HFFc6 (cell line): ENCODE results near the gene MYO18B. TPM values are rescaled to one million over a fixed set of nuclear protein-coding genes. Genes with fewer than 3 reads are reported as not detected.

ENCODE experiments used
- DNase-seq: peaks from one replicate; pipeline ENCODE4 v3.0.0-alpha.2; 2018
- H3K27ac Mint-ChIP-seq: 2 replicates; pipeline ENCODE4 v1.8.0; 2020; ENCODE audit warnings: mild to moderate bottlenecking, mixed read lengths
- H3K27me3 Mint-ChIP-seq: 2 replicates; pipeline ENCODE4 v1.8.0; 2021; ENCODE audit warnings: mild to moderate bottlenecking, moderate library complexity, mixed read lengths; ENCODE audit not compliant: insufficient read depth
- H3K36me3 Mint-ChIP-seq: 2 replicates; pipeline ENCODE4 v1.8.0; 2021; ENCODE audit warnings: low read depth, mixed read lengths
- H3K4me1 Mint-ChIP-seq: 2 replicates; pipeline ENCODE4 v1.8.0; 2020; ENCODE audit warnings: low read depth, mixed read lengths
- H3K4me3 Mint-ChIP-seq: 2 replicates; pipeline ENCODE4 v1.8.0; 2020; ENCODE audit warnings: mild to moderate bottlenecking, moderate library complexity, mixed read lengths
- H3K9me3 Mint-ChIP-seq: 2 replicates; pipeline ENCODE4 v1.8.0; 2020; ENCODE audit warnings: mild to moderate bottlenecking, mixed read lengths
- total RNA-seq, 6 experiments: library from RNA; stranded (reverse); fragmentation: NEBNext Ultra II Directional; extraction: Animal tissue kit (Norgen Biotek cat#: 25700); gene quantifications; 2 replicates in 1 of 6; 3 replicates in 5 of 6; pipeline ENCODE4 v1.2.3, GENCODE V29; 2021
- TF ChIP-seq, protein P1 (sequence below): fragments of 200-600 bp; sonication (generic); IDR thresholded peaks from 2 replicates; pipeline ENCODE4 v1.5.0; 2021; ENCODE audit warnings: antibody characterized with exemption, mild to moderate bottlenecking

MYO18B gene
- total RNA-seq, 6 experiments from 2014 or later: 0.02 TPM; not detected in 5

GRCh38 chr22:25739659-25740344 is 2.2 kb upstream of the MYO18B start:
- Mint-ChIP-seq H3K36me3 (no peaks in the 10 kb centered on the region; the same call in 1 of the 2 replicates), H3K27me3 (no peaks in the 10 kb centered on the region), H3K9me3 (peaks cover 48% of the 10 kb centered on the region), H3K4me1 (no peaks in the 10 kb centered on the region), H3K27ac (no peak overlapping the region), H3K4me3 (no peak overlapping the region)
- TF ChIP-seq, protein P1, sequence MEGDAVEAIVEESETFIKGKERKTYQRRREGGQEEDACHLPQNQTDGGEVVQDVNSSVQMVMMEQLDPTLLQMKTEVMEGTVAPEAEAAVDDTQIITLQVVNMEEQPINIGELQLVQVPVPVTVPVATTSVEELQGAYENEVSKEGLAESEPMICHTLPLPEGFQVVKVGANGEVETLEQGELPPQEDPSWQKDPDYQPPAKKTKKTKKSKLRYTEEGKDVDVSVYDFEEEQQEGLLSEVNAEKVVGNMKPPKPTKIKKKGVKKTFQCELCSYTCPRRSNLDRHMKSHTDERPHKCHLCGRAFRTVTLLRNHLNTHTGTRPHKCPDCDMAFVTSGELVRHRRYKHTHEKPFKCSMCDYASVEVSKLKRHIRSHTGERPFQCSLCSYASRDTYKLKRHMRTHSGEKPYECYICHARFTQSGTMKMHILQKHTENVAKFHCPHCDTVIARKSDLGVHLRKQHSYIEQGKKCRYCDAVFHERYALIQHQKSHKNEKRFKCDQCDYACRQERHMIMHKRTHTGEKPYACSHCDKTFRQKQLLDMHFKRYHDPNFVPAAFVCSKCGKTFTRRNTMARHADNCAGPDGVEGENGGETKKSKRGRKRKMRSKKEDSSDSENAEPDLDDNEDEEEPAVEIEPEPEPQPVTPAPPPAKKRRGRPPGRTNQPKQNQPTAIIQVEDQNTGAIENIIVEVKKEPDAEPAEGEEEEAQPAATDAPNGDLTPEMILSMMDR: no peak
- DNase-seq: no peak

GRCh38 chr22:25742918-25743708 is 1.1 kb downstream of the MYO18B start:
- Mint-ChIP-seq H3K4me1 (peaks cover 26% of the 10 kb centered on the region; the same call in 1 of the 2 replicates), H3K36me3 (peaks cover 5% of the 10 kb centered on the region), H3K27me3 (no peaks in the 10 kb centered on the region), H3K27ac (no peak overlapping the region), H3K9me3 (peaks cover 53% of the 10 kb centered on the region), H3K4me3 (peak overlapping the region; percentile 18; the same call in 1 of the 2 replicates)
- no peak for DNase-seq
- TF ChIP-seq, protein P1: no peak

GRCh38 chr22:25744694-25745093 is 2.7 kb downstream of the MYO18B start:
- Mint-ChIP-seq H3K4me3 (no peak overlapping the region), H3K9me3 (peaks cover 64% of the 10 kb centered on the region), H3K36me3 (peaks cover 9% of the 10 kb centered on the region), H3K4me1 (peaks cover 27% of the 10 kb centered on the region; the same call in 1 of the 2 replicates), H3K27ac (no peak overlapping the region), H3K27me3 (peaks cover 2% of the 10 kb centered on the region; the same call in 1 of the 2 replicates)
- TF ChIP-seq, protein P1: no peak
- no peak for DNase-seq

- H3K27me3 Mint-ChIP-seq: peaks cover 3% of the 10 kb centered on the region; the same call in 1 of the 2 replicates
- peaks cover 59% of the 10 kb centered on the region for H3K9me3 Mint-ChIP-seq
- H3K4me3 Mint-ChIP-seq: no peak overlapping the region
- H3K27ac Mint-ChIP-seq: peak overlapping the region; percentile 19; the same call in 1 of the 2 replicates
- H3K36me3 Mint-ChIP-seq: peaks cover 9% of the 10 kb centered on the region
- H3K4me1 Mint-ChIP-seq: peaks cover 27% of the 10 kb centered on the region; the same call in 1 of the 2 replicates
- TF ChIP-seq, protein P1: no peak
- no peak for DNase-seq
Observed at GRCh38 chr22:25745341-25746011, 3.5 kb downstream of the MYO18B start.

DNA sequence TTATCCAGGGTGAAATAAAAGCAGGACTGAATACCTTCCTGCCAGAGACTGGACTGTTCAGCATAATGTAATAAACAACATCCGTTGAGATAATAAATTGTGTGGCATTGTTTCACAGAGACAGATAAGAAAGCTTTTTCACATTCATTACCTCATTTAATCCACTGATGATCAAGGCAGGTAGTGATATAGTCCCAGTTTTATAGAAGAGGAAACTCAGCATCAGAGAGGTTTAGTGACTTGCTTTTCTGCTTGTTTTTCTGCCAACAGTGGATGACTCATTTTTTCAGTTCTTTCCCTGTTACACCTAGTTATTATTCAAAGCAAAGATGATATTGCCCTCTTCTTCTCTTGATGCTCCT is 4.0 kb downstream of the MYO18B start:
- Mint-ChIP-seq H3K9me3 (peaks cover 59% of the 10 kb centered on the region), H3K27me3 (peaks cover 3% of the 10 kb centered on the region; the same call in 1 of the 2 replicates), H3K27ac (peak overlapping the region; percentile 28; the same call in 1 of the 2 replicates), H3K4me3 (no peak overlapping the region), H3K4me1 (peaks cover 27% of the 10 kb centered on the region; the same call in 1 of the 2 replicates), H3K36me3 (peaks cover 9% of the 10 kb centered on the region)
- no peak for DNase-seq
- TF ChIP-seq, protein P1: no peak
